ENCODE results near the gene ACOXL. TPM values are rescaled to one million over a fixed set of nuclear protein-coding genes. Genes with fewer than 3 reads are reported as not detected.

ACOXL gene
- total and polyA plus RNA-seq, 9 of the 15 experiments (the other 6 are each of a cell fraction or from before 2014, with no cell fraction given), result 0.31 to 0.56 TPM; not detected in 7

GRCh38 chr2:111121028-111121827, 388.9 kb downstream of the ACOXL start (continued):
- peak; percentile 54; the same call in 1 of the 2 replicates for TF ChIP-seq XRCC5 (IDR thresholded peaks at IDR 0.05; ENCODE audit: low read depth, low read length)
- no peak for TF ChIP-seq SETDB1 (IDR thresholded peaks at IDR 0.05; ENCODE audit: low read length)
- no peak; the same call in 1 of the 2 replicates for TF ChIP-seq CXXC5 (CRISPR knock-in tag; IDR thresholded peaks at IDR 0.05)
- no peak for TF ChIP-seq NFIC (IDR thresholded peaks at IDR 0.05)
- no peak for TF ChIP-seq ZBTB11 (CRISPR knock-in tag; IDR thresholded peaks at IDR 0.05)
- TF ChIP-seq KAT7 (CRISPR knock-in tag; IDR thresholded peaks at IDR 0.05; ENCODE audit: borderline replicate concordance), result peak; percentile 18; the same call in 1 of the 2 replicates
- TF ChIP-seq ZNF197 (CRISPR knock-in tag; IDR thresholded peaks at IDR 0.05; ENCODE audit: low read depth), result no peak
- TF ChIP-seq, protein P1, sequence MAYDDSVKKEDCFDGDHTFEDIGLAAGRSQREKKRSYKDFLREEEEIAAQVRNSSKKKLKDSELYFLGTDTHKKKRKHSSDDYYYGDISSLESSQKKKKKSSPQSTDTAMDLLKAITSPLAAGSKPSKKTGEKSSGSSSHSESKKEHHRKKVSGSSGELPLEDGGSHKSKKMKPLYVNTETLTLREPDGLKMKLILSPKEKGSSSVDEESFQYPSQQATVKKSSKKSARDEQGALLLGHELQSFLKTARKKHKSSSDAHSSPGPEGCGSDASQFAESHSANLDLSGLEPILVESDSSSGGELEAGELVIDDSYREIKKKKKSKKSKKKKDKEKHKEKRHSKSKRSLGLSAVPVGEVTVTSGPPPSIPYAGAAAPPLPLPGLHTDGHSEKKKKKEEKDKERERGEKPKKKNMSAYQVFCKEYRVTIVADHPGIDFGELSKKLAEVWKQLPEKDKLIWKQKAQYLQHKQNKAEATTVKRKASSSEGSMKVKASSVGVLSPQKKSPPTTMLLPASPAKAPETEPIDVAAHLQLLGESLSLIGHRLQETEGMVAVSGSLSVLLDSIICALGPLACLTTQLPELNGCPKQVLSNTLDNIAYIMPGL (CRISPR knock-in tag; IDR thresholded peaks at IDR 0.05), result no peak
- no peak for TF ChIP-seq ZBTB17 (CRISPR knock-in tag; IDR thresholded peaks at IDR 0.05)
- TF ChIP-seq FOS (IDR thresholded peaks at IDR 0.05; ENCODE audit: extremely low read depth, insufficient read length), result no peak
- TF ChIP-seq TSC22D4 (tag; IDR thresholded peaks at IDR 0.05), result no peak
- TF ChIP-seq SAFB (IDR thresholded peaks at IDR 0.05; ENCODE audit: borderline replicate concordance, low read depth, low read length), result no peak
- TF ChIP-seq, protein P2, sequence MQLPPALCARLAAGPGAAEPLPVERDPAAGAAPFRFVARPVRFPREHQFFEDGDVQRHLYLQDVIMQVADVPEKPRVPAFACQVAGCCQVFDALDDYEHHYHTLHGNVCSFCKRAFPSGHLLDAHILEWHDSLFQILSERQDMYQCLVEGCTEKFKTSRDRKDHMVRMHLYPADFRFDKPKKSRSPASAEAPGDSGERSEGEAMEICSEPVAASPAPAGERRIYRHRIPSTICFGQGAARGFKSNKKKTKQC (CRISPR knock-in tag; IDR thresholded peaks at IDR 0.05), result 0 out of 2 replicates have a peak, but pooled peaks have one; percentile 36
- no peak for TF ChIP-seq ZNF830 (CRISPR knock-in tag; IDR thresholded peaks at IDR 0.05)
- no peak for TF ChIP-seq BRD9 (IDR thresholded peaks at IDR 0.05; ENCODE audit: low read depth, partially characterized antibody)

All from K562 (cell line).